Measurements from ENCODE around the gene MRC2.

MRC2 gene

DNA sequence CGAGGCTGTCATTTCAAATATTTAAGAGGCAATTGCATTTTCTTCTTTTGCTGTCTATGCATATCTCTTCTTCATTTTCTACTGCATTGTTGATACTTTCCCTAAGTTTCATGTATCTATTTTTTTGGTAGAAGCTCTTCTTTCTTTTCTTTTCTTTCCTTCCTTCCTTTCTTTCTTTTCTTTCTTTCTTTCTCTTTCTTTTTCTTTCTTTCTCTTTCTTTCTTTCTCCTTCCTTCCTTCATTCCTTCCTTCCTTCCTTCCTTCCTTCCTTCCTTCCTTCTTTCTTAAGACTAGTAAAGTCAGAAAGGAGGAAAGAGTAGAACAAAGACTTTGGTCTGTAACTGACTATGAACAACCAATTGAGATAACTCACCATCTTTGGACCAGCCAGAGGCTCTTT, 33.9 kb downstream of the MRC2 start:
- no peak for DNase-seq (ENCODE audit: low spot score)

DNA sequence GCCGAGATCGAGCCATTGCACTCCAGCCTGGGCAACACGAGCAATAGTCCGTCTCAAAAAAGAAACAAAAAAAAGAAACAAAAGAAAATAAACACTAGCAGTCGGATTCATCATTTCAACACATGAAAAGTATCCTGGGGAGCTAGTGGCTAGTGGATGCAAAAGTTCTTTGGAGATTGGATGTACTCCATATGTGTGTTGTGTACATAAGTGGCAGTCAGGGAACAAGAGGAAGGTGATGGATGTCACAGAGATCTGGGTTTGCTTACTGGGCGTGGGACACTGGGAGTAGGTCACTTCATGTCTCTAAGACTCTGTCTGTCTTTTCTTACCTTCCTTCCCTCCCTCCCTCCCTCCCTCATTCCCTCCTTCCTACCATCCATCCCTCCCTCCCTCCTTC, 35.4 kb downstream of the MRC2 start:
- no peak for DNase-seq (ENCODE audit: low spot score)

DNA sequence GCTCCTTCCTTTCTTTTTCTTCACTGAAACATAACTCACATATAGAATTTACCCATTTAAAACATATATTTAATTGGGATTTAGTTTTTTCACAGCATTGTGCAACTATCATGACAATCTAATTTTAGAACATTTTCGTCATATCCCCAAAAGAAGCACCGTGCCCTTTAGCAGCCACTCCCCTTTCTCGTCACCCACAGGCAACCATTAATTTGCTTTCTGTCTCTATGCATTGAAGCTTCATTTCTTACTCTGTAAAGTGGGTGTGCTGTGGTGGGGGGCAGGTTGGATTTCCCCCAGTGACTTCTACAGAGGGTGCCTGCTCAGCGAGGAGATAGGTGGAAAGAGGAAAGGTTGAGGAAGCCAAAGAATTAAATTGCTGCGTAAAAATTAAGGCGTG, 35.8 kb downstream of the MRC2 start:
- no peak for DNase-seq (ENCODE audit: low spot score)

DNA sequence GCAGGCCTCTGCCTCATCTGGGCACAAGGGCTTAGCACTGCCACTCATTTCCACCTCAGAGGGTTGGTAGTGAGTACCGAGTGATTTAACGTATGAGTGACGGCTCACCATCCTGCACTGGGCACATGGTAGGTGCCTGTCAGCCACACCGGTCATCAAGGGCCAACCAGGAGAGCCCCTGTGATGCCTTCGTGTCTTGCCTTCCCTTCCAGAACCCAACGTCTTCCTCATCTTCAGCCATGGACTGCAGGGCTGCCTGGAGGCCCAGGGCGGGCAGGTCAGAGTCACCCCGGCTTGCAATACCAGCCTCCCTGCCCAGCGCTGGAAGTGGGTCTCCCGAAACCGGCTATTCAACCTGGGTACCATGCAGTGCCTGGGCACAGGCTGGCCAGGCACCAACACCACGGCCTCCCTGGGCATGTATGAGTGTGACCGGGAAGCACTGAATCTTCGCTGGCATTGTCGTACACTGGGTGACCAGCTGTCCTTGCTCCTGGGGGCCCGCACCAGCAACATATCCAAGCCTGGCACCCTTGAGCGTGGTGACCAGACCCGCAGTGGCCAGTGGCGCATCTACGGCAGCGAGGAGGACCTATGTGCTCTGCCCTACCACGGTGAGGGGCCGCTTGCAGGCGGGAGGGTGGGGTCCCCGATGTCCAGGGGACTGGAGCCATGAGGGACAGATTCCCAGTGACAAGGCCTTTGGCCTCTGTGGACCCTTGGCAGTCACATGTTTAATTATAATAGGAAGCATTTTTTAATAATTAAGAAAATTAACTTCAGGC, 37.1 kb downstream of the MRC2 start:
- no peak for DNase-seq (ENCODE audit: low spot score)

DNA sequence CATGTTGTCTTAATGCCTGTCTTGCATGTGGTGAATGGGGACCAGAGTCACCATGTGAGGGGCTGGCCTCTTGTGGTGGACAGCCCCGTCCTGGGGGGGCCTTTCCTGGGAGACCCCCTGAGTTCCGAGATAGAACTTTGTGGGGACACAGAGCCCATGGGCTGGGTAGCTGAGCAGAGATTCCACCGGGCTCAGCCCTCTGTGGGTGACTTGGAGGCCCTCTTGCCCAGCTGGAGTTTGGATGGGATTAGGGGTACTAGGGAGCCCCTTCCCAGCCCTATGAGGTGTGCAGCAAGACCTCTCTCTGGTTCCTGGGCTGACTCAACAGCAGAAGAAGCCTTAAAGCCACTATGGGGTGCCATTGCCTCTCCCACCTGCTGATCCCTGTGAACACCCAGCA, 38.1 kb downstream of the MRC2 start:
- DNase-seq (ENCODE audit: low spot score): no peak

DNA sequence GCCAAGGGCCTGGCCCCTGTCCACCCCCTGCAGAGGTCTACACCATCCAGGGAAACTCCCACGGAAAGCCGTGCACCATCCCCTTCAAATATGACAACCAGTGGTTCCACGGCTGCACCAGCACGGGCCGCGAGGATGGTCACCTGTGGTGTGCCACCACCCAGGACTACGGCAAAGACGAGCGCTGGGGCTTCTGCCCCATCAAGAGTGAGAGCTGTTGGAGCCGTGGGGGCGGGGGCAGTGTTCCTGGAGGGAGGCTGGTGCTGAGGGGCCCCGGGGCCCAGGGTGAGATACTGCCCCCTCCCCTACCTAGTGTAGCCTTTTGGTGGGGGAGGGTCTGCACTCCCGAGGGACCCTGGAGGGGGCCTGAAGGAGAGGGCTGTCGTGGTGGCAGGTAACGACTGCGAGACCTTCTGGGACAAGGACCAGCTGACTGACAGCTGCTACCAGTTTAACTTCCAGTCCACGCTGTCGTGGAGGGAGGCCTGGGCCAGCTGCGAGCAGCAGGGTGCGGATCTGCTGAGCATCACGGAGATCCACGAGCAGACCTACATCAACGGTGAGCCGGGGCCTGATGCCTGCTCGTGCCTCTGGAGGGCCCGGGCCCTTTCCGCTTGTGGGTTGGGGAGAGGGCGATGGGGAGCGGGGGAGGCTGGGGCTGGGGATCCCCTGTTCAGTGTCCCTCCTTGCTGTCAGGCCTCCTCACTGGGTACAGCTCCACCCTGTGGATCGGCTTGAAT, 38.8 kb downstream of the MRC2 start:
- no peak for DNase-seq (ENCODE audit: low spot score)

DNA sequence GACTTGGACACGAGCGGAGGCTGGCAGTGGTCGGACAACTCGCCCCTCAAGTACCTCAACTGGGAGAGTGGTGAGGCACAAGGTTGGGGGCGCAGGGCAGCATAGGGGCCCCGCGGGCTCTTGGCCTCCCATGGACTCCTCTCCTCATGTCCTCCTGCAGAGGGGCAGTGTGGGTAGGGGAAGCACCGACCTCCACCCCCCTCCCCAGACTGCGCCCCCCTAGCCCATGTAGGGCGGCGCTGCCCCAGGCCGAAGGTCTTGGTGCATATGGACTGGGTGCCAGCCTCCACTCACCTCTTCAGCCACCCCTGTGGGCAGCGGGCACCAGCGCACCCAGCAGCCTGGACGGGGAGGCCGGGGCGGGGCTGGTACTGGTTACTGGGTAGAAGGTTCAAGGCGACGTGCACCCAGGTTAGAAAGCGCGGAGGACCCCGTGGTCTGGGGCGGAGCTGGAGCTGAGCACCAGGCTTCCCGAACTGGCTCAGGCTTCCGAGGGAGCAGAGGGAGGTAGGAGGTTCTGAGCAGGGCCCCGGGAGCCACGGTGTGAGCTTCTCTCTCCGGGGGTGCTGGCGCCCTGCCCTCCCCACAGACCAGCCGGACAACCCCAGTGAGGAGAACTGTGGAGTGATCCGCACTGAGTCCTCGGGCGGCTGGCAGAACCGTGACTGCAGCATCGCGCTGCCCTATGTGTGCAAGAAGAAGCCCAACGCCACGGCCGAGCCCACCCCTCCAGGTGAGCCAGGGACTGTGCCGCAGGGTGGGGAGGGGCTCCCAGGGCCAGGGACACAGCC, 39.5 kb downstream of the MRC2 start:
- DNase-seq (ENCODE audit: low spot score): no peak

DNA sequence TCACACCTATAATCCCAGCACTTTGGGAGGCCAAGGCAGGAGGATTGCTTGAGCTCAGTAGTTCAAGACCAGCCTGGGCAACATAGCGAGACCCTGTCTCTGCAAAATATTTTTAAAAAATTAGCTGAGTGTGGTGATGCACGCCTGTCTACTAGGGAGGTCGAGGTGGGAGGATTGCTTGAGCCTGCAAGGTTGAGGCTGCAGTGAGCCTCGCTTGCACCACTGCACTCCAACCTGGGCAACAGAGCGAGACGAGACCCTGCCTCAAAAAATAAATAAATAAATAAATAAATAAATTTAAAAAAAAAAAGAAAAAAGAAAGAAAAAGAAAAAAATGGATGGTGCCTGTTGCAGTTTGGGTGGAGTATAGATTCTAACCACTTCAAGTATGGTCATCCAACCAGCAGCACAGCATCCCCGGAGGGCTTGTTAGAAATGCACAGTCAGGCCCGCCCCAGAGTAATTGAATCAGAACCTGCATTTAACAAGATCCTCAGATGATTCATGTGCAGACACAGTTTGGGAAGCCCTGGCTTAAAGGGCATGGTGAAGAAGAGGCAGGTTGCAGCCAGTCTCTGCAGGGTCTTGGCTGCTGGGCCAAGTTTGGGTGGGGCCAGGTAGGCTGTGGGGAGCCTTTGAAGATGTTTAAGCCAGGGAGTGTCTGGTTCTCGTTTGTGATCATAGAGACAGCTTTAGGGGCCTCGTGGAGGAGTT, 40.8 kb downstream of the MRC2 start:
- DNase-seq (ENCODE audit: low spot score): no peak

DNA sequence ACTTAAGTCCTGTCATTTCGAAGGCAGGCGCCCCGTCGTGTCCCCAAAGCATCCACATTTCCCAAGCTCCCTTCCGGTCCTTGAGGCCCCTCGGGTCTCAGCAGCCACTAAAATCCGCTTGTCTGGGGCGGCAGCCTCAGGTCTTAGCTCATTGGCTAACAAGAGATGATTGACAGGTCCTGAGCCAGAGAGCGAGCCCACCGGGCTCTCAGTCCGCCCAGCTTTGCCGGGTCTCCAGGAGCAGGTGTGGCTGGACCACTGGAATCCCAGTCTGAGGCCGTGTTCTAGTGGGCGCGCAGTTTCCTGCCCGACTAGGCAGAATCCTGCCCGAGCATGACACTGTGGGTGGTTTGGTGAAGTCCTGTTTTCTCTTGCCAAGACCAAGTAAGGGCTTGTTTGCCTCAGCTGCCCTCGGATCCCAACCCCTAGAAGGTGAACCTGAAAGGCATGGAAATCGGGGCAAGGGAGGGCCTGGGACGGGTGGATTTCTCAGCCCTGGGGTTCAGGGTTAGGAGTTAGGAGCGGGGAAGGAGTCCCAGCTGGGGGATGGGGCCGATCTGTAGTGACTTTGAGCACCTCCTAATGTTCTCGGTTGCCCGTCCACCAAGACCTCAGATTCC, 42.8 kb downstream of the MRC2 start:
- no peak for DNase-seq (ENCODE audit: low spot score)

DNA sequence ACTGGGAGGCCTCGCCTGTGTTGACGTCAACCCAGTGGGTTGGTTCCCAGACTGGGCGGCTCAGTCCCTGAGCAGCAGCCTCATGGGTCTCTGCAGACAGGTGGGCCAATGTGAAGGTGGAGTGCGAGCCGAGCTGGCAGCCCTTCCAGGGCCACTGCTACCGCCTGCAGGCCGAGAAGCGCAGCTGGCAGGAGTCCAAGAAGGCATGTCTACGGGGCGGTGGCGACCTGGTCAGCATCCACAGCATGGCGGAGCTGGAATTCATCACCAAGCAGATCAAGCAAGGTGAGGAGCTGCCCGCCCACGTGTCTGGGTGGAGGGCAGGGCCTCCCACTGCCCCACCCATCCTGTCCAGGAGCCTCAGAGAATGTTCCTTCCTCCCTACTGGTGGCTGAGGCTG, 44.1 kb downstream of the MRC2 start:
- DNase-seq (ENCODE audit: low spot score): no peak

DNA sequence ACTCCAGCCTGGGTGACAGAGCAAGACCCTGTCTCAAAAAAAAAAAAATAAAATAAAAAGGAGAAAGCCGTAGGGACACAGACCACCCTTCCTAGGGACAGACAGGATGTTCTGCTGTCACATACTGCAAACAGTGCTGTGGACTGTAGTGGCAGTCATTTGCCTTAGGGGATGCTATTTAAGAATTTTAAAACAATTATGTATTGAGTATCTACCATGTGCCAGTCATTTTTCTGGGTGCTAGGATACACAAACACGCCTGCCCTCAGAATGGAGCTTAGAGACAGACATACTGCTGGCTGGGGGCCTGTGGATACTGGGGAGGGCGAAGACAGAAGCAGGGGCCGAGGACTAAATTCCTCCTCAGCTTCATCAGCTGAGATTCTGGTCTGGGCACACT, 45.5 kb downstream of the MRC2 start:
- no peak for DNase-seq (ENCODE audit: low spot score)

DNA sequence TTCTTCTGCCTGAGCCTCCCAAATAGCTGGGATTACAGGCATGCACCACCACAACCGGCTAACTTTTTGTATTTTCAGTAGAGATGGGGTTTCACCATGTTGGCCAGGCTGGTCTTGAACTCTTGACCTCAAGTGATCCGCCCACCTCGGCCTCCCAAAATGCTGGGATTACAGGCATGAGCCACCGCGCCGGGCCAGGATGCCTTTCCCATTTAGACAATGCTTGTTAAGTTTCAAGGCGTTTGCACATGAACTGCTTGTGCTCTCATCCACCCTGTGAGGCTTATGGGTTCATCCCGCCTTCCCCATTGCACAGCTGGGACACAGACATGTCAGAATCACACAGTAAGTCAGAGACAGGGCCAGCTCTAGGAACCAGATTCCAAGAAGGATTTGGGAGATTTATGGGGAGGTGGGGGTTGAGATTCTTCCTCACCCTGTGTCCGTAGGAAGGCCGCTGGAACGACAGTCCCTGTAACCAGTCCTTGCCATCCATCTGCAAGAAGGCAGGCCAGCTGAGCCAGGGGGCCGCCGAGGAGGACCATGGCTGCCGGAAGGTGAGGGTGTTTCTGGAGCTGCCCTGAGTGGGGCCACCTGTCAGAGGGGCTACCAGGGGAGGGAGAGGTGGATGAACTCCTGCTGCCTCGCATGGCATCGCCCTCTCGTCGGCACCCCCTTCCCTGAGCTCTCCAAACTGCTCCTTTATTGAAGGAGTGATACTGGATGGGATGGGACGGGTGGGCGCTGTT, 46.3 kb downstream of the MRC2 start:
- DNase-seq (ENCODE audit: low spot score): no peak

DNA sequence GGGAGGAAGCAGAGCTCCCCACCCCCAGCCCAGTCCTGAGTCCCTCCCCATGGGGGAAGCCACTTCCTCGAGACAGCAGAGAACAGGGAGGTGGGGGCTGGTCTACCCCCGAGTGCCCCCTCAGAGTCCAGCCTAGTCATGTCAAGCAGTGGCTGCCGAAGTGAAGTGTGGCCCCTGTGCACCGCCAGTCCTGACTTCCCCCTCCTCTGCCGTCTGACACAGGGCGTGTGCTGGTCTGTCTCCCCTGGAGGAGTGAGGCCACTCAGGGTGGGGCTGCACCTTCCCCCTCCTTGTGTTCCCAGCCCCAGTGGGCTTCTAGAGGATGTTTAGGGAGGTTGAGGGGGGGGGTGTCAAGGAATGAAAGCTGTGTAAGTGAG, 46.9 kb downstream of the MRC2 start:
- no peak for DNase-seq (ENCODE audit: low spot score)

DNA sequence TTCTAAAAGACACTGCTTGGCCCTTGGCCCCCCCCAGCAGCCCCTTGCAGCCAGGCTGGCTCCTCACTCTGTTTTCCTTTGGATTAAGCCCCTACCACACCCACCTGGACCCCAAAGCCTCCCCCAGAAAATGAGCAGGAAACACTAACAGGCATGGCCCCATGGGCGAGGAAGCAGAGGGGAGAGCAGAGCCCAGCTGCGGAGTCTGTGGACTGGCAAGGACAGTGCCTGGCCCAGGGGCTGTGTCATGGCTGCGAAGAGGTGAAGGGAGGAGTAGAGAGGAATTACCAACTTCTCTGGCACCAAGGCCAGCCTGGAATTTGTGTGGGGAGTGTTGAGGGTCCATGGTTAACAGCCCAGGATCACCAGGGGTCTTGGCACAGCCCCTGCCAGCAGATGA, 47.4 kb downstream of the MRC2 start:
- DNase-seq (ENCODE audit: low spot score): no peak

DNA sequence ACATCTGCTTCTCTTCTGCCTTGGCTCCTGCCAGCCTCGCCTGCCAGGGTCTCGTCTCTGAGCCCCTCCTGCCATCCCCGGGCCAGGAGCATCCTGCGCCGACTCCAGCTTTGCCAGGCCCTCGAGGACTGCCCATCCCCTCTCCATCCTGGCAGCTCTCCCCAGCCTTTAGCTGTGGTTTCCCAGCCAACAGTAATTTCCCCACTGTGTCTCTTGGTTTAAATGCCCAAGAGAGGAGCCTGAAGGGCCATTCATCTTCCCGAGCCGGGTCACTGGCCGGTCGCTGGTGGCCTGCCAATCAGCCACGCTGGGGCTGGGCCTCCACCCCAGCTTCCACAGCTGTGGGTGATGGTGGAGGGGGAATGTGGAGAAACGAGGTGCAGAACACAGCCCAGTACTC, 47.8 kb downstream of the MRC2 start:
- no peak for DNase-seq (ENCODE audit: low spot score)

DNA sequence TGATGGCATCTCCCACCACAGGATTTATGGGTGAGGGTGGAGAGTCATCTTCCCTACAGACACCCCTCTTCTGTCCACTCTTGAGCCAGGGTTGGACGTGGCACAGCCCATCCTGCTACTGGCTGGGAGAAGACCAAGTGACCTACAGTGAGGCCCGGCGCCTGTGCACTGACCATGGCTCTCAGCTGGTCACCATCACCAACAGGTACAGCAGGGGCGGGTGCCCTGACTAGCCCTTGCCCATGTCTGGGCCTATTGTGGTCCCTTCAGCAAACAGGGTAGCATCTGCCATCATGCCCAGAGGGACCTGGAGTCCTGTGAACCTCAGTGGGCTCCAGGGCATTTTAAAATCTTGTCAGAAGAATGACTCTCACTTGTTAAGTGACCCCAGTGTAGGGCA, 48.2 kb downstream of the MRC2 start:
- no peak for DNase-seq (ENCODE audit: low spot score)

DNA sequence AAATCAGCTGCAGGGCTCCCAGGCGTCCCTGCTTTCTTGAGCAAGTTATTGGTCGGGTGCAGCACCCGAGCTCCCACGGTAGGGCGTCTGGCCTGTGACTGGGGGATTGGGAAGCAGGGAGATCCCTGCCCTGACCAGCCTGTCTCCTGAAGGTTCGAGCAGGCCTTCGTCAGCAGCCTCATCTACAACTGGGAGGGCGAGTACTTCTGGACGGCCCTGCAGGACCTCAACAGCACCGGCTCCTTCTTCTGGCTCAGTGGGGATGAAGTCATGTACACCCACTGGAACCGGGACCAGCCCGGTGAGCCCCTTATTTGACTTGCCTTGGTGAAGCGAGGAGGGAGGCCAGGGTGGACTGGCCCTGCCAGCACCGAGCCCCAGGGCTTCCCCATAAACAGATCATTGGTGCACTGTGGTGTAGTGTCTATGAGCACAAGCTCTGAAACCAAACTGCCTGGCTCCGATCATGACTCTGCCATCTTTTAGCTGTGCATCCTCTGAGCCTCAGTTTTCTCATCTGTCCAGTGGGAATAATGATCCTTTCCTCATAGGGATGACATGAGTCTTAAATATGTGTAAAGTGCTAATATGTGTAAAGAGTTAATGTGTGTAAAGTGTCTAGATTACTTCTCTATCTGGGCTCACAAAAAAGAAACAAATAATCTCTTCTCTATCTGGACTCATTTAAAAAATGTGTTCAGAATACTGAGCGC, 48.9 kb downstream of the MRC2 start:
- no peak for DNase-seq (ENCODE audit: low spot score)

DNA sequence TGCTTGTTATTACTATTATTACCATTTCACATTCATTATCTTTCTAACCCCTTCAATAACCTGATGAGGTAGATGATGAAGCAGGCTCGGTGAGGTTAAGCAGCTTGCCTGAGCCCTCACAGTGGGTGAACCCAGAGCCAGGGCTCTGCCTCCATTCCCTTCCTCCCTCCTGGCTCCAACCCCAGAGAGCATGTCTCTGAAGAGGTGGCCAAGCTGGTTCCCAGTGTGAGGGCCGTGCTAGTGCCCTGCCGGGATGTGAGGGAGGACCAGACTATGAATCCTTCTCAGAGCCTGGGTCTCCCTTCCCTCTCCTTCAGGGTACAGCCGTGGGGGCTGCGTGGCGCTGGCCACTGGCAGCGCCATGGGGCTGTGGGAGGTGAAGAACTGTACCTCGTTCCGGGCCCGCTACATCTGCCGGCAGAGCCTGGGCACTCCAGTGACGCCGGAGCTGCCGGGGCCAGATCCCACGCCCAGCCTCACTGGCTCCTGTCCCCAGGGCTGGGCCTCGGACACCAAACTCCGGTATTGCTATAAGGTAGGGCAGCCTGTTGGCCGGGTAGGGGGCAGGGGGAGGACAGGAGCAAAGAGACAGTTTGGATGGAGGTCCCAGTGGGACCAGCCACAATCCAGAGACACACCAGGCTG, 49.6 kb downstream of the MRC2 start:
- DNase-seq (ENCODE audit: low spot score): no peak

DNA sequence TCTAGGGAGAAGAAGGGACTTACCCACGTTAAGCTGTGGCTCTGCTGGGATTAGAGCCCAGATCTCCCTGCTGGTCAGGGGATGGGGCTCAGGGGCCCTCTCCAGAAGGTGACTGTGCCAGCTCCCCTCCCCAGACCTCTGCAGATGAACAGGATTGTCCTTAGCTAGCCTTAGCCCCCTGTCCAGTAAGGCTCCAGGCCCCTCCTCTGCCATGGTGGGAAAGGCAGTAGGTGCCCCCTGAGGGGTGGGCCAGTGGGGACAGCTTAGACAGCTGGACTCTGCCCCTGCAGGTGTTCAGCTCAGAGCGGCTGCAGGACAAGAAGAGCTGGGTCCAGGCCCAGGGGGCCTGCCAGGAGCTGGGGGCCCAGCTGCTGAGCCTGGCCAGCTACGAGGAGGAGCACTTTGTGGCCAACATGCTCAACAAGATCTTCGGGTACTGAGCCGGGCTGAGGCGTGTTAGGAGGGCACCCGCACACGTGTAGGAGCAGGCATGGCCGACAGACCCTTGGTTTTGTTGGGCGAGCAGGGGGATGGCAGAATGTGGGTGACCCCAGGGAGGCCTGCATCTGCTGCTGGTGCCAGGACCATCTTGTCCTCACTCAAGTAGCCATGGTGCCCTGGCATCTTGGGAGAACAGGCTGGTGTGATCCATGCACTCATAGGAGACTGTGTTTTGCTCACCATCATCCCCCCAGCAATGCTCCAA, 50.9 kb downstream of the MRC2 start:
- no peak for DNase-seq (ENCODE audit: low spot score)

All from HuH-7 (cell line).